OCI-LY3 (cell line): ENCODE data around the gene FYB1.
A peak's percentile ranks its signal among the peaks of the same experiment; 100 is the strongest.

ENCODE experiments used
- H2AFZ ChIP-seq: fragments of 200-600, 300-600 bp; shearing (Covaris generic); 2 replicates; pipeline ENCODE4 v1.6.0; 2014; ENCODE audit warnings: antibody characterized with exemption, low read depth, low read length
- H3K27ac ChIP-seq: fragments of 200-600, 300-600 bp; sonication (generic); 2 replicates; pipeline ENCODE4 v1.5.1; 2014; ENCODE audit warnings: mild to moderate bottlenecking, low read length, moderate library complexity, mixed read lengths
- H3K27me3 ChIP-seq: fragments of 200-600, 300-600 bp; sonication (generic); 2 replicates; pipeline ENCODE4 v1.6.1; 2014; ENCODE audit warnings: low read depth, low read length, mixed read lengths
- H3K36me3 ChIP-seq: fragments of 200-600, 300-600 bp; sonication (generic); replicated peaks from 2 replicates; pipeline ENCODE3; 2014; ENCODE audit warnings: low read depth, low read length, mixed read lengths
- H3K4me1 ChIP-seq: fragments of 300-600, 200-600 bp; sonication (generic); 2 replicates; pipeline ENCODE4 v1.6.1; 2014; ENCODE audit warnings: low read length, mixed read lengths
- H3K4me2 ChIP-seq: fragments of 200-600, 300-600 bp; sonication (generic); 2 replicates; pipeline ENCODE4 v1.6.1; 2014; ENCODE audit warnings: low read length, mixed read lengths
- H3K4me3 ChIP-seq: fragments of 300-600, 200-600 bp; sonication (generic); 2 replicates; pipeline ENCODE4 v1.5.1; 2014; ENCODE audit warnings: antibody characterized with exemption, mild to moderate bottlenecking, low read length, moderate library complexity
- H3K79me2 ChIP-seq: fragments of 300-600, 200-600 bp; shearing (Covaris generic); 2 replicates; pipeline ENCODE4 v1.6.1; 2014; ENCODE audit warnings: mild to moderate bottlenecking, low read length, mixed read lengths
- H3K9ac ChIP-seq: fragments of 300-600, 200-600 bp; shearing (Covaris generic); 2 replicates; pipeline ENCODE4 v1.6.0; 2014; ENCODE audit warnings: mild to moderate bottlenecking, low read length, moderate library complexity
- H3K9me3 ChIP-seq: fragments of 200-600, 300-600 bp; shearing (Covaris generic); 2 replicates; pipeline ENCODE4 v1.6.1; 2014; ENCODE audit warnings: low read length, mixed read lengths; ENCODE audit not compliant: insufficient read depth
- H4K20me1 ChIP-seq: fragments of 200-600, 300-600 bp; sonication (generic); 2 replicates; pipeline ENCODE4 v1.6.1; 2016; ENCODE audit warnings: low read length, mixed read lengths; ENCODE audit not compliant: insufficient read depth
- EZH2phosphoT487 ChIP-seq: fragments of 200-600 bp; shearing (Covaris generic); IDR thresholded peaks from 2 replicates; pipeline ENCODE4 v1.6.1; 2018; ENCODE audit warnings: antibody characterized with exemption, mixed run types, low read depth
- TF ChIP-seq, protein P1 (sequence below): fragments of 200-600, 300-600 bp; sonication (generic); IDR thresholded peaks from 2 replicates; pipeline ENCODE4 v1.5.1; 2014; ENCODE audit warnings: antibody characterized with exemption, low read length, low read depth

The FYB1 gene

DNA sequence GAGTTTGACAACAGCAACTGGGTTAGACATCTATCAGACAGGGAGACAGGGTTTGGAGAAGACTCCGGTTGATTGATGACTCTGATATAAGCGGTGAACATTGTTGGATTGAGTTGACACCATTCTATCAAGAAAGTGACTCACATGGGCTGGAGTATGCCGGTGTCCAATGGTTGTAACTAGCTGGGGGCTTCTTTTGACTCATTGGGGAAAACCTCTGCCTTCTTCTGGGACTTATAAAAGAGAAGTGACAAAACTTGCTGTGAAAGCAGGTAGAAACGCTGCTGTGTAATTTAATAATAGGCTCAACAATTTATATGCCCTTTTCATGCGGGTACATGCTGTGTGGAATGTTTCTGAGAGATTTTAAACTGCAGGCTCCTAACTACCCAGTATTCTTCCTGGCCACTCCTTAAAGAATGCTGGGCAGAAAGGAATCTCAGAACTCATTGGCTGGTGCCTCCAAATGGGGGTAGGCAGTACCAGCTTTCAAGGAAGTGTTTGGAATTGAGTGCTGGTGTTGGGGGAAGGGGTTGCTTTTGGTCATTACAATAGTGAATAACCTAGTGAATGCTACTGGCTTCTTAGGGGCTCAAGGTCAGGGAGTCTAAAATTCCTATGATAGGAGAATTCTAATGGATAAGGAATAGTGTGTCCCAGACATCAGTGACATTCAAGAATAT lies 43.9 kb downstream of the FYB1 start:
- Histone ChIP-seq H3K9me3 (no peaks in the 10 kb centered on the region), H3K4me2 (peak overlapping the region; percentile 77), H3K36me3 (no peaks in the 10 kb centered on the region), H3K4me1 (peaks cover 43% of the 10 kb centered on the region), H3K79me2 (no peaks in the 10 kb centered on the region), H2AFZ (peak overlapping the region; percentile 47; the same call in 1 of the 2 replicates), H3K27me3 (peaks cover 6% of the 10 kb centered on the region; the same call in 1 of the 2 replicates), H3K27ac (peak overlapping the region; percentile 70), H3K9ac (peak overlapping the region; percentile 32; the same call in 1 of the 2 replicates), H3K4me3 (peak overlapping the region; percentile 50), H4K20me1 (no peaks in the 10 kb centered on the region)
- TF ChIP-seq, protein P1, sequence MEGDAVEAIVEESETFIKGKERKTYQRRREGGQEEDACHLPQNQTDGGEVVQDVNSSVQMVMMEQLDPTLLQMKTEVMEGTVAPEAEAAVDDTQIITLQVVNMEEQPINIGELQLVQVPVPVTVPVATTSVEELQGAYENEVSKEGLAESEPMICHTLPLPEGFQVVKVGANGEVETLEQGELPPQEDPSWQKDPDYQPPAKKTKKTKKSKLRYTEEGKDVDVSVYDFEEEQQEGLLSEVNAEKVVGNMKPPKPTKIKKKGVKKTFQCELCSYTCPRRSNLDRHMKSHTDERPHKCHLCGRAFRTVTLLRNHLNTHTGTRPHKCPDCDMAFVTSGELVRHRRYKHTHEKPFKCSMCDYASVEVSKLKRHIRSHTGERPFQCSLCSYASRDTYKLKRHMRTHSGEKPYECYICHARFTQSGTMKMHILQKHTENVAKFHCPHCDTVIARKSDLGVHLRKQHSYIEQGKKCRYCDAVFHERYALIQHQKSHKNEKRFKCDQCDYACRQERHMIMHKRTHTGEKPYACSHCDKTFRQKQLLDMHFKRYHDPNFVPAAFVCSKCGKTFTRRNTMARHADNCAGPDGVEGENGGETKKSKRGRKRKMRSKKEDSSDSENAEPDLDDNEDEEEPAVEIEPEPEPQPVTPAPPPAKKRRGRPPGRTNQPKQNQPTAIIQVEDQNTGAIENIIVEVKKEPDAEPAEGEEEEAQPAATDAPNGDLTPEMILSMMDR: no peak
- no peak for TF ChIP-seq EZH2phosphoT487

DNA sequence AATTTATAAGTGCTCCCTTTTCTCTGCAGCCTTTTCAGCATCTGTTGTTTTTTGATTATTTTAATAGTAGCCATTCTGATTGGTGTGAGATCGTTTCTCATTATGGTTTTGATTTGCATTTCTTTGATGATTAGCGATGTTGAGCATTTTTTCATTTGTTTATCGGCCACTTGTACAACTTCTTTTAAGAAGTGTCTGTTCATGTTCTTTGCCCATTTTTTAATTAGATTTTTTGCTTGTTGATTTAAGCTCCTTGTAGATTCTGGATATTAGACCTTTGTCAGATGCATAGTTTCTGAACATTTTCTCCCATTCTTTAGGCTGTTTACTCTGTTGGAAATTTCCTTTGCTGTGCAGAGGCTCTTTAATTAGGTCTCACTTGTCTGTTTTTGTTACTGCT lies 46.3 kb downstream of the FYB1 start:
- H3K27ac ChIP-seq: no peak overlapping the region
- no peak overlapping the region for H2AFZ ChIP-seq
- H3K9ac ChIP-seq: no peak overlapping the region
- H3K27me3 ChIP-seq: no peaks in the 10 kb centered on the region
- peaks cover 38% of the 10 kb centered on the region for H3K4me1 ChIP-seq
- H3K9me3 ChIP-seq: no peaks in the 10 kb centered on the region
- H3K4me3 ChIP-seq: no peak overlapping the region
- no peaks in the 10 kb centered on the region for H3K36me3 ChIP-seq
- no peaks in the 10 kb centered on the region for H4K20me1 ChIP-seq
- TF ChIP-seq, protein P1: no peak
- TF ChIP-seq EZH2phosphoT487: no peak
- H3K4me2 ChIP-seq: no peak overlapping the region
- H3K79me2 ChIP-seq: no peaks in the 10 kb centered on the region

DNA sequence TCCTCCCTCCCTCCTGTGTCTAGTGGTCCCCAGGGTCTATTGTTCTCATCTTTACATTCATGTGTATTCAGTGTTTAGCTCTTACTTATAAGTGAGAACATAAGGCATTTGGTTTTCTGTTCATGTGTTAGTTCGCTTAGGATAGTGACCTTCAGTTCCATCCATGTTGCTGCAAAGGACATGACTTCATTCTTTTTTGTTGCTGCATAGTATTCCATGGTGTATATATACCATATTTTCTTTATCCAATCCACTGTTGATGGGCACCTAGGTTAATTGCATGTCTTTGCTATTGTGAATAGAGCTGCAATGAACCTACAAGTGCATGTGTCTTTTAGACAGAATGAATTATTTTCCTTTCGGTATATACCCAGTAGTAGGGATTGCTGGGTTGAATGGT lies 46.8 kb downstream of the FYB1 start:
- Histone ChIP-seq H3K9me3 (no peaks in the 10 kb centered on the region), H3K79me2 (no peaks in the 10 kb centered on the region), H3K36me3 (no peaks in the 10 kb centered on the region), H3K4me2 (no peak overlapping the region), H3K4me1 (peaks cover 33% of the 10 kb centered on the region), H4K20me1 (no peaks in the 10 kb centered on the region), H2AFZ (no peak overlapping the region), H3K9ac (no peak overlapping the region), H3K4me3 (no peak overlapping the region), H3K27ac (no peak overlapping the region), H3K27me3 (no peaks in the 10 kb centered on the region)
- TF ChIP-seq, protein P1: no peak
- no peak for TF ChIP-seq EZH2phosphoT487

DNA sequence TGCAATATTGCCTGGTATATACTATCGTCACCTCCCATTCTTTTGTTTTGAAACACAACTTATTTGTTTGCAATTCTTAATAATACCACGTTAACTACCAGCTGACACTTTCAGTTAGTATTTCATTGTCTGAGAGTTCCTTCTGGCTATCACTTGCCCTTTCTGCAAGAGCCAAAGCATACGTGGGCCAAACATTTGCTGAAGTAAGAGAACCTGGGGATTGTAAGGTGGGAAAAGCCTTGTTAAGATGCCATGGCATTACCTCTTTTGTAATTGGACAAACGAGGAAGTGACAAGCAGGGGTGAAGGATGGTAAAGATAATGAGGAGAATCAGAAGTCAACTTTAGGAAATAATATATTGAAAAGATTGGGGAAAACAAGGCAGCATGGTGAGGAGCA lies 47.7 kb downstream of the FYB1 start:
- no peaks in the 10 kb centered on the region for H3K9me3 ChIP-seq
- H3K4me2 ChIP-seq: no peak overlapping the region
- no peaks in the 10 kb centered on the region for H3K79me2 ChIP-seq
- no peak overlapping the region for H3K27ac ChIP-seq
- no peak overlapping the region for H3K4me3 ChIP-seq
- no peak overlapping the region for H2AFZ ChIP-seq
- no peaks in the 10 kb centered on the region for H3K36me3 ChIP-seq
- peaks cover 24% of the 10 kb centered on the region for H3K4me1 ChIP-seq
- H3K27me3 ChIP-seq: no peaks in the 10 kb centered on the region
- TF ChIP-seq EZH2phosphoT487: no peak
- TF ChIP-seq, protein P1: no peak
- no peak overlapping the region for H3K9ac ChIP-seq
- H4K20me1 ChIP-seq: no peaks in the 10 kb centered on the region
